ENCODE measurements around the gene KNDC1.

Gene KNDC1

GRCh38 chr10:133121479-133121878, 38.5 kb upstream of the KNDC1 start:
- peaks cover 20% of the 10 kb centered on the region for H3K27me3 ChIP-seq (ENCODE audit: insufficient read depth, insufficient read length)
- peaks cover 14% of the 10 kb centered on the region; the same call in 1 of the 2 replicates for H3K9me3 ChIP-seq (ENCODE audit: insufficient read depth, low read length)
- no peak for DNase-seq (ENCODE audit: low read depth, low spot score)
- H3K9ac ChIP-seq (ENCODE audit: insufficient read length, low read depth), result no peak overlapping the region
- no peak overlapping the region for H3K4me3 ChIP-seq (ENCODE audit: insufficient read length, low read depth)
- TF ChIP-seq ZNF274 (IDR thresholded peaks at IDR 0.05; ENCODE audit: low read depth, low read length) (no peak), SUZ12 (IDR thresholded peaks at IDR 0.05; ENCODE audit: extremely low read depth, insufficient read depth, insufficient read length) (no peak), YY1 (IDR thresholded peaks at IDR 0.05; ENCODE audit: insufficient read depth, insufficient read length) (no peak)
- H3K4me1 ChIP-seq (ENCODE audit: insufficient read depth, insufficient read length), result no peaks in the 10 kb centered on the region
- no peaks in the 10 kb centered on the region for H3K36me3 ChIP-seq (ENCODE audit: insufficient read depth, insufficient read length, low read length)

GRCh38 chr10:133122171-133122935, 37.7 kb upstream of the KNDC1 start:
- no peak for TF ChIP-seq ZNF274 (IDR thresholded peaks at IDR 0.05; ENCODE audit: low read depth, low read length)
- no peak for TF ChIP-seq YY1 (IDR thresholded peaks at IDR 0.05; ENCODE audit: insufficient read depth, insufficient read length)
- no peak for TF ChIP-seq SUZ12 (IDR thresholded peaks at IDR 0.05; ENCODE audit: extremely low read depth, insufficient read depth, insufficient read length)
- no peak for DNase-seq (ENCODE audit: low read depth, low spot score)
- peaks cover 14% of the 10 kb centered on the region; the same call in 1 of the 2 replicates for H3K9me3 ChIP-seq (ENCODE audit: insufficient read depth, low read length)

GRCh38 chr10:133123050-133123745, 36.8 kb upstream of the KNDC1 start:
- Histone ChIP-seq H3K27me3 (ENCODE audit: insufficient read depth, insufficient read length) (peaks cover 20% of the 10 kb centered on the region), H3K9ac (ENCODE audit: insufficient read length, low read depth) (no peak overlapping the region), H3K4me3 (ENCODE audit: insufficient read length, low read depth) (no peak overlapping the region), H3K4me1 (ENCODE audit: insufficient read depth, insufficient read length) (no peaks in the 10 kb centered on the region), H3K9me3 (ENCODE audit: insufficient read depth, low read length) (peaks cover 14% of the 10 kb centered on the region; the same call in 1 of the 2 replicates), H3K36me3 (ENCODE audit: insufficient read depth, insufficient read length, low read length) (no peaks in the 10 kb centered on the region)
- TF ChIP-seq SUZ12 (IDR thresholded peaks at IDR 0.05; ENCODE audit: extremely low read depth, insufficient read depth, insufficient read length) (no peak), ZNF274 (IDR thresholded peaks at IDR 0.05; ENCODE audit: low read depth, low read length) (no peak), YY1 (IDR thresholded peaks at IDR 0.05; ENCODE audit: insufficient read depth, insufficient read length) (no peak)
- DNase-seq (ENCODE audit: low read depth, low spot score), result no peak

More at GRCh38 chr10:133122171-133122935, 37.7 kb upstream of the KNDC1 start:
- Histone ChIP-seq H3K36me3 (ENCODE audit: insufficient read depth, insufficient read length, low read length) (no peaks in the 10 kb centered on the region), H3K4me3 (ENCODE audit: insufficient read length, low read depth) (no peak overlapping the region), H3K27me3 (ENCODE audit: insufficient read depth, insufficient read length) (peaks cover 20% of the 10 kb centered on the region), H3K4me1 (ENCODE audit: insufficient read depth, insufficient read length) (no peaks in the 10 kb centered on the region), H3K9ac (ENCODE audit: insufficient read length, low read depth) (no peak overlapping the region)

GRCh38 chr10:133123746-133124356, 36.2 kb upstream of the KNDC1 start:
- no peak overlapping the region for H3K9ac ChIP-seq (ENCODE audit: insufficient read length, low read depth)
- peaks cover 10% of the 10 kb centered on the region; the same call in 1 of the 2 replicates for H3K9me3 ChIP-seq (ENCODE audit: insufficient read depth, low read length)
- no peaks in the 10 kb centered on the region for H3K4me1 ChIP-seq (ENCODE audit: insufficient read depth, insufficient read length)
- H3K27me3 ChIP-seq (ENCODE audit: insufficient read depth, insufficient read length), result peaks cover 20% of the 10 kb centered on the region
- DNase-seq (ENCODE audit: low read depth, low spot score), result no peak
- H3K4me3 ChIP-seq (ENCODE audit: insufficient read length, low read depth), result no peak overlapping the region
- no peaks in the 10 kb centered on the region for H3K36me3 ChIP-seq (ENCODE audit: insufficient read depth, insufficient read length, low read length)
- TF ChIP-seq SUZ12 (IDR thresholded peaks at IDR 0.05; ENCODE audit: extremely low read depth, insufficient read depth, insufficient read length) (no peak), YY1 (IDR thresholded peaks at IDR 0.05; ENCODE audit: insufficient read depth, insufficient read length) (no peak), ZNF274 (IDR thresholded peaks at IDR 0.05; ENCODE audit: low read depth, low read length) (no peak)

GRCh38 chr10:133124357-133125211, 35.4 kb upstream of the KNDC1 start:
- H3K9ac ChIP-seq (ENCODE audit: insufficient read length, low read depth), result no peak overlapping the region
- TF ChIP-seq YY1 (IDR thresholded peaks at IDR 0.05; ENCODE audit: insufficient read depth, insufficient read length) (no peak), ZNF274 (IDR thresholded peaks at IDR 0.05; ENCODE audit: low read depth, low read length) (no peak), SUZ12 (IDR thresholded peaks at IDR 0.05; ENCODE audit: extremely low read depth, insufficient read depth, insufficient read length) (no peak)
- H3K4me3 ChIP-seq (ENCODE audit: insufficient read length, low read depth), result no peak overlapping the region
- DNase-seq (ENCODE audit: low read depth, low spot score), result no peak
- H3K36me3 ChIP-seq (ENCODE audit: insufficient read depth, insufficient read length, low read length), result no peaks in the 10 kb centered on the region
- peaks cover 20% of the 10 kb centered on the region for H3K27me3 ChIP-seq (ENCODE audit: insufficient read depth, insufficient read length)
- peaks cover 3% of the 10 kb centered on the region; the same call in 1 of the 2 replicates for H3K9me3 ChIP-seq (ENCODE audit: insufficient read depth, low read length)
- no peaks in the 10 kb centered on the region for H3K4me1 ChIP-seq (ENCODE audit: insufficient read depth, insufficient read length)

GRCh38 chr10:133125901-133126300, 34.1 kb upstream of the KNDC1 start:
- TF ChIP-seq SUZ12 (IDR thresholded peaks at IDR 0.05; ENCODE audit: extremely low read depth, insufficient read depth, insufficient read length) (no peak), YY1 (IDR thresholded peaks at IDR 0.05; ENCODE audit: insufficient read depth, insufficient read length) (no peak), ZNF274 (IDR thresholded peaks at IDR 0.05; ENCODE audit: low read depth, low read length) (no peak)
- DNase-seq (ENCODE audit: low read depth, low spot score), result no peak
- no peak overlapping the region for H3K9ac ChIP-seq (ENCODE audit: insufficient read length, low read depth)
- no peaks in the 10 kb centered on the region for H3K36me3 ChIP-seq (ENCODE audit: insufficient read depth, insufficient read length, low read length)
- no peaks in the 10 kb centered on the region for H3K9me3 ChIP-seq (ENCODE audit: insufficient read depth, low read length)
- H3K4me3 ChIP-seq (ENCODE audit: insufficient read length, low read depth), result no peak overlapping the region
- no peaks in the 10 kb centered on the region for H3K4me1 ChIP-seq (ENCODE audit: insufficient read depth, insufficient read length)
- H3K27me3 ChIP-seq (ENCODE audit: insufficient read depth, insufficient read length), result peaks cover 20% of the 10 kb centered on the region
